Cardiac septum (tissue), 1 donor: ENCODE data around the gene SPEG. TPM values are rescaled to one million over a fixed set of nuclear protein-coding genes. Genes with fewer than 3 reads are reported as not detected.
A peak's percentile ranks its signal among the peaks of the same experiment; 100 is the strongest.

Experiments used
- DNase-seq: peaks from one replicate; pipeline ENCODE4 v3.0.0-alpha.2; 2020; ENCODE audit warnings: low spot score
- intact Hi-C: fragments of 100-400 bp; cut with DNase I; formaldehyde crosslinking; loops from one replicate; pipeline ENCODE4 v1.14.0; 2022
- total RNA-seq: library from RNA; stranded (reverse); fragmentation: NEBNext Ultra II Directional; extraction: Animal tissue kit (Norgen Biotek cat#: 25700); gene quantifications from one replicate; pipeline ENCODE4 v1.2.1, GENCODE V29; 2021
- donor health status: DM: no; HTN: no; CAD: no.

Gene SPEG
- total RNA-seq, 1 donor from 2014 or later, result 199 TPM

- DNase-seq, result no peak
- intact Hi-C loops, result no loop called here
These were observed 99.5 kb downstream of the SPEG start for GRCh38 chr2:219533930-219534661.

- DNase-seq, result no peak
- intact Hi-C loops, result no loop called here
These were observed 101.8 kb downstream of the SPEG start for GRCh38 chr2:219536425-219536824.

GRCh38 chr2:219536967-219537366 lies 102.3 kb downstream of the SPEG start:
- DNase-seq, result no peak
- intact Hi-C loops, result no loop called here

- no peak for DNase-seq
These were observed 103.2 kb downstream of the SPEG start for GRCh38 chr2:219537657-219538488.

GRCh38 chr2:219538504-219538951 lies 103.9 kb downstream of the SPEG start:
- intact Hi-C loops, result no loop called here
- DNase-seq, result no peak

More at GRCh38 chr2:219537657-219538488, 103.2 kb downstream of the SPEG start:
- intact Hi-C loops, result no loop called here

- no peak for DNase-seq
- intact Hi-C loops, result no loop called here
These were observed 104.5 kb downstream of the SPEG start for GRCh38 chr2:219538956-219539788.

GRCh38 chr2:219539926-219540678 lies 105.5 kb downstream of the SPEG start:
- intact Hi-C loops, result no loop called here
- no peak for DNase-seq

GRCh38 chr2:219540784-219541504 lies 106.3 kb downstream of the SPEG start:
- intact Hi-C loops, result no loop called here
- DNase-seq, result no peak

- intact Hi-C loops, result loop anchor here (2.0 kb wide), 2 partner anchors 55 to 147 kb away; partner anchors contain the start of gene STK11IP
- peak; percentile 86 for DNase-seq
These were observed 107.1 kb downstream of the SPEG start for GRCh38 chr2:219541611-219542180.

- intact Hi-C loops, result loop anchor here (1.0 to 2.0 kb wide), 3 partner anchors 54 to 146 kb away; partner anchors contain the start of gene STK11IP
These were observed 108.4 kb downstream of the SPEG start for GRCh38 chr2:219542931-219543595.

GRCh38 chr2:219543596-219544358 lies 109.1 kb downstream of the SPEG start, which contains the start of the genes CHPF and TMEM198:
Gene CHPF (minus strand): TSS chr2:219543809. CDS start chr2:219543538, 271 bp downstream.
Gene TMEM198 (plus strand): TSS chr2:219544028. CDS start chr2:219544728, 700 bp downstream.
- intact Hi-C loops, result loop anchor here (1.0 to 2.0 kb wide), 3 partner anchors 53 to 145 kb away; partner anchors contain the start of gene STK11IP
- peak; percentile 97 for DNase-seq

More at GRCh38 chr2:219542931-219543595, 108.4 kb downstream of the SPEG start:
- no peak for DNase-seq

GRCh38 chr2:219544567-219544966 lies 109.9 kb downstream of the SPEG start:
- DNase-seq, result no peak
- intact Hi-C loops, result no loop called here

- intact Hi-C loops, result no loop called here
- DNase-seq, result no peak
These were observed 110.8 kb downstream of the SPEG start for GRCh38 chr2:219545295-219545942.

- intact Hi-C loops, result no loop called here
- no peak for DNase-seq
These were observed 111.3 kb downstream of the SPEG start for GRCh38 chr2:219545943-219546352.

GRCh38 chr2:219547621-219548020 lies 113.0 kb downstream of the SPEG start:
- DNase-seq, result no peak
- intact Hi-C loops, result no loop called here
